Mesendoderm (in vitro differentiated cells): Measurements from ENCODE around the gene ARHGAP32.

Source experiments
- DNase-seq: peaks from one replicate; pipeline ENCODE4 v3.0.0; 2013
- H2AK5ac ChIP-seq: 2 replicates; pipeline ENCODE4 v1.6.1; 2013; ENCODE audit warnings: low read length, inconsistent platforms
- H2BK120ac ChIP-seq: 2 replicates; pipeline ENCODE4 v1.6.1; 2013; ENCODE audit warnings: low read depth, mild to moderate bottlenecking, low read length, moderate library complexity, mixed read lengths
- H2BK15ac ChIP-seq: replicated peaks from 2 replicates; pipeline ENCODE4 v1.6.1; 2013; ENCODE audit warnings: low read depth, mild to moderate bottlenecking, moderate library complexity
- H2BK5ac ChIP-seq: 2 replicates; pipeline ENCODE4 v1.6.1; 2013; ENCODE audit warnings: low read length, inconsistent platforms
- H3K18ac ChIP-seq: 2 replicates; pipeline ENCODE4 v1.6.1; 2013; ENCODE audit warnings: mild to moderate bottlenecking, low read length, mixed read lengths
- H3K23ac ChIP-seq: one replicate; pipeline ENCODE4 v1.6.1; 2013; ENCODE audit warnings: low read length
- H3K27ac ChIP-seq: 2 replicates; pipeline ENCODE4 v1.5.1; 2013; ENCODE audit warnings: low read depth, mild to moderate bottlenecking, inconsistent platforms, low read length, moderate library complexity
- H3K27me3 ChIP-seq: 2 replicates; pipeline ENCODE4 v1.6.1; 2013; ENCODE audit warnings: low read length, control low read depth, mild to moderate bottlenecking, inconsistent platforms; ENCODE audit not compliant: insufficient read depth, poor library complexity
- H3K36me3 ChIP-seq: 2 replicates; pipeline ENCODE4 v1.6.1; 2013; ENCODE audit warnings: low read length, inconsistent platforms; ENCODE audit not compliant: control insufficient read depth, insufficient read depth
- H3K4ac ChIP-seq: one replicate; pipeline ENCODE4 v1.6.1; 2013; ENCODE audit warnings: low read depth, mild to moderate bottlenecking, low read length, moderate library complexity
- H3K4me1 ChIP-seq: 2 replicates; pipeline ENCODE4 v1.6.1; 2013; ENCODE audit warnings: low read depth, low read length, inconsistent platforms; ENCODE audit not compliant: control insufficient read depth
- H3K4me2 ChIP-seq: 2 replicates; pipeline ENCODE4 v1.6.1; 2013; ENCODE audit warnings: low read length
- H3K4me3 ChIP-seq: 2 replicates; pipeline ENCODE4 v1.5.1; 2013; ENCODE audit warnings: mild to moderate bottlenecking, low read length
- H3K56ac ChIP-seq: one replicate; pipeline ENCODE4 v1.6.1; 2013; ENCODE audit warnings: low read length
- H3K79me1 ChIP-seq: 2 replicates; pipeline ENCODE4 v1.6.1; 2013; ENCODE audit warnings: low read length, inconsistent platforms
- H3K79me2 ChIP-seq: 2 replicates; pipeline ENCODE4 v1.6.1; 2013; ENCODE audit warnings: mild to moderate bottlenecking, low read length; ENCODE audit not compliant: control insufficient read depth, insufficient read depth
- H3K9ac ChIP-seq: 2 replicates; pipeline ENCODE4 v1.6.1; 2013; ENCODE audit warnings: low read length, inconsistent platforms
- H4K5ac ChIP-seq: one replicate; pipeline ENCODE4 v1.6.1; 2013; ENCODE audit warnings: low read length
- H4K8ac ChIP-seq: one replicate; pipeline ENCODE4 v1.6.1; 2013; ENCODE audit warnings: low read depth, mild to moderate bottlenecking, control low read depth, low read length, moderate library complexity
- WGBS: extraction: QIAGEN DNeasy Blood & Tissue Kit; methylation state at CpG from one replicate; pipeline ENCODE4 v1.1.7; 2013; ENCODE audit warnings: low lambda C conversion rate, missing lambda C conversion rate; ENCODE audit not compliant: insufficient coverage; ENCODE audit errors: extremely low coverage; 5-methylcytosine and 5-hydroxymethylcytosine counted together

ARHGAP32 gene

DNA sequence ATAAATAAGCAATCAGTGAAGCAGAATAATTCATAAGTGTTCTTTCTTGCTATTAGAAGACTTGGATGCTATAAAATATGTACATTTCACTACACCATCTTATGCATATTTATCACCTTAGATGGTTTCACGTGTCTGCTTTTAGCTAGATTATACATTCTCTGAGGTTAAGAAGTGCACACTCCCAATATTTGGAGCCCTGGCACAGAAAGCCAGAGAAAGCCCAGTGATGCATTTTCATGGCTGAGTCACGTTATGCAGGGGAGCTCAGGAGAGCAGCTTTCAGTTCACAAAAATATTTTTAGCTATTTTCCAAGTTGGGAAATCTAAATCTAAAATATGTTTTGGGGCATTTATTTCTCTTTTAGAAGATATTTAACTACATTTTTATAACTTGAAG lies 244.4 kb downstream of the ARHGAP32 start:
- no peak overlapping the region for H3K27ac ChIP-seq
- no peak overlapping the region for H3K9ac ChIP-seq

DNA sequence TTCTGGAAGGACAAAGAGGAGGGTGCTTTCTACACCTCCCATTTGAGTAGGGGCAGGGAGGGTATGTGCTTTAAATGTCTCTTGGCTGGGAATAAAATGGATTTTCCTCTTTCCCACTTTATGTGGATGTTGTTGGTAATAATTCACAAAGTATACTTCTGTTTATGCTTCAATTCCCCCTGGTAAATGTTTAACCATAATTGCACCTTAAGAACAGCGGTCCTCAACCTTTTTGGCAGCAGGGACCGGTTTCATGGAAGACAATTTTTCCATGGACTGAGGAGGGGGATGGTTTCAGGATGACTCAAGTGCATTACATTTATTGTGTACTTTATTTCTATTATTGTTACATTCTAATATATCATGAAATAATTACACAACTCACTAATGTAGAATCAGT lies 245.5 kb downstream of the ARHGAP32 start:
- Histone ChIP-seq H4K5ac (no peak overlapping the region), H3K36me3 (no peaks in the 10 kb centered on the region), H2BK5ac (no peak overlapping the region), H3K56ac (no peak overlapping the region), H3K23ac (no peak overlapping the region), H3K79me2 (no peaks in the 10 kb centered on the region), H3K18ac (no peak overlapping the region), H3K4ac (no peak overlapping the region), H3K4me1 (no peaks in the 10 kb centered on the region), H3K4me3 (no peak overlapping the region), H3K4me2 (no peak overlapping the region), H3K27ac (no peak overlapping the region), H2BK15ac (no peak overlapping the region), H2BK120ac (no peak overlapping the region), H4K8ac (no peak overlapping the region), H2AK5ac (no peak overlapping the region), H3K79me1 (no peaks in the 10 kb centered on the region), H3K27me3 (no peaks in the 10 kb centered on the region), H3K9ac (no peak overlapping the region)
- no CpG with 5 or more reads among the region's 2 CpGs for WGBS
- DNase-seq = no peak

More for the DNA sequence above, 244.4 kb downstream of the ARHGAP32 start:
- H3K79me1 ChIP-seq = no peaks in the 10 kb centered on the region
- no peak for DNase-seq
- H4K5ac ChIP-seq = no peak overlapping the region
- no peaks in the 10 kb centered on the region for H3K27me3 ChIP-seq
- no peak overlapping the region for H3K56ac ChIP-seq
- no peaks in the 10 kb centered on the region for H3K4me1 ChIP-seq
- H3K4me2 ChIP-seq = no peak overlapping the region
- H2BK15ac ChIP-seq = no peak overlapping the region
- no peak overlapping the region for H3K4me3 ChIP-seq
- H2BK5ac ChIP-seq = no peak overlapping the region
- no peaks in the 10 kb centered on the region for H3K79me2 ChIP-seq
- H3K23ac ChIP-seq = no peak overlapping the region
- H2AK5ac ChIP-seq = no peak overlapping the region
- H2BK120ac ChIP-seq = no peak overlapping the region
- H3K18ac ChIP-seq = no peak overlapping the region
- WGBS = no CpG with 5 or more reads among the region's 2 CpGs
- no peak overlapping the region for H3K4ac ChIP-seq
- H4K8ac ChIP-seq = no peak overlapping the region
- H3K36me3 ChIP-seq = no peaks in the 10 kb centered on the region

DNA sequence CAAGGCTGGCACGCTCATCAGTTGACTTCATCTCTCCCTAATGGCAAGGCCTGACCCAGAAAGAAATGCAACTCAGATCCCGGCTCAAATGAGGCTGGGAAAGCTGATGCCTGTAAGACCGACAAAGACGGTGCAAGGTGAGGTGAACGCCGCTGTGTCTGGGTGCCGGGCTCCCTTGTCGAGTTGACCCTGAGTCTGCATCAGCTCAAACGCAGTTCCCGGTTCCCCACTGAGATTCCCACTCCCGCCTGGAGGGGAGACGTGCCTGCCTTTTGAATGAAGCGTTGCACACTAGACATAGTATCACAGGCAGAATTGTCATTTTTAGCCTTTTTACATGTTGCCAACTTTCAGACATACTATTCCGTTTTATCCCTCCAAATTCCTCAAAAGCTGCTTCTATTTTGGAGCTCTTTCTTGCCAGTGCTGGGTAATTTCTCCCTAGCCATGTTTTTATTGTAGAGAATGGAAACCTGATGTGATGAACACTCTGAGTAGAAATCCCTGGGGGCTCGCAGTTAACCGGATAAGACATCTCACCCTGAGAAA lies 248.6 kb downstream of the ARHGAP32 start:
- DNase-seq = no peak

DNA sequence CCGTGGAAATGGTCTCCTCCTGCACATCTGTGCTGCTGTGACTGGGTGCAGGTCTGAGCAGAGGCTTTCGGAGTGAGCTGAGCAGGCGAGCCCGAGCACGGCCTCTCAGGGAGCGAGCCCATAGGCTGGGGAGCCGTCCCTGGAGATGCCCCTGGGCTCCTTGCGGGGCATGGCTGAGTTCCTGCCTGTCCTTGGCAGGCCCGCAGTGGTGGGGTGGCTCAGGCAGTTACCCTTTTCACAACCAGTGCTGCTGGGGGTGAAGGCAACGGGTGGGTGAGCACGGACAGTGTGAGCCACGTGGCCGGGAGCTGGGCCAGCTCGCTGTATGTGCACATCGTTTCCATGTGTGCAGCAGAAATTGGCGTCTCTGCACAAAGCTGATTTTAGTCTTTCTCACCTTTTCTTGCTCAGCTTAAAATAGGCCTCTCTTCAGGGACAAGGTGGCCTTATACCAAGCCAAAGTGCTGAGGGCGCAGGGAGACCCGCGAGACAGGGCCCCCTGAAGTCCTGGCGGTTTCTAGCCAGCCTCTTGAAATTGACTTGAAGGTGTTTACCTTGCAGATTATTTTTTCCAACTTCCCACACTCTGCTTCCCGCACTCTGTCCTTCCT lies 249.2 kb downstream of the ARHGAP32 start, which contains the start of gene TP53AIP1:
TP53AIP1 (minus strand) TSS at position 55 of the 611 bp plus-strand sequence. CDS start 5,053 bp downstream, outside the sequence.
- H2BK5ac ChIP-seq = no peak within 1 kb of the TSS
- no peak within 1 kb of the TSS for H2BK120ac ChIP-seq
- no peak within 1 kb of the TSS for H2BK15ac ChIP-seq

More for the DNA sequence above, 248.6 kb downstream of the ARHGAP32 start:
- H3K4ac ChIP-seq = no peak overlapping the region
- no peak overlapping the region for H3K4me2 ChIP-seq
- H3K79me1 ChIP-seq = no peaks in the 10 kb centered on the region
- H3K18ac ChIP-seq = no peak overlapping the region
- H4K5ac ChIP-seq = no peak overlapping the region
- H2AK5ac ChIP-seq = no peak overlapping the region
- H2BK15ac ChIP-seq = no peak overlapping the region
- H2BK120ac ChIP-seq = no peak overlapping the region
- no peaks in the 10 kb centered on the region for H3K79me2 ChIP-seq
- no peak overlapping the region for H3K56ac ChIP-seq
- no peak overlapping the region for H3K4me3 ChIP-seq
- H3K9ac ChIP-seq = no peak overlapping the region
- H3K4me1 ChIP-seq = no peaks in the 10 kb centered on the region
- H3K27me3 ChIP-seq = no peaks in the 10 kb centered on the region
- H3K36me3 ChIP-seq = no peaks in the 10 kb centered on the region
- no peak overlapping the region for H2BK5ac ChIP-seq
- H3K23ac ChIP-seq = no peak overlapping the region
- H4K8ac ChIP-seq = no peak overlapping the region
- H3K27ac ChIP-seq = no peak overlapping the region
- WGBS = no CpG with 5 or more reads among the region's 16 CpGs

DNA sequence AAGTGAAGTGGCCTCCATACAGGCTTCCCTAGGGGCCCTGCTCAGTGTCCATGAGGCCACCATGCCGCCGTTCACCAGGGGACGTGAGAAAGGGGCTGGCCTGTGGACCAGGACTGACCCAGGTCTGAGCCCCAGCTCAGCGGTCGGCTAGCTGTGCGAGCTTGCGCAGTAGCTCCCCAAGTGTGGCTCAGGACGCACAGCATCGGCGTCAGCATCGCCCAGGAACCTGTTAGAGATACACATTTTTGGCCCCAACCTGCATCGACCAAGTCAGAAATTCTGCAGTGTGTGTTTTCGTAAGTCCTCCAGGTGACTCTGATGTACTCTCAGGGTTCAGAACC lies 249.9 kb downstream of the ARHGAP32 start:
- H3K27me3 ChIP-seq = no peaks in the 10 kb centered on the region
- no peak overlapping the region for H2AK5ac ChIP-seq
- no peaks in the 10 kb centered on the region for H3K79me1 ChIP-seq
- no peak for DNase-seq
- H3K56ac ChIP-seq = no peak overlapping the region
- H3K27ac ChIP-seq = no peak overlapping the region
- H3K4me3 ChIP-seq = no peak overlapping the region
- no peak overlapping the region for H3K9ac ChIP-seq
- H3K4me1 ChIP-seq = no peaks in the 10 kb centered on the region
- H2BK5ac ChIP-seq = no peak overlapping the region
- H4K8ac ChIP-seq = no peak overlapping the region
- H2BK120ac ChIP-seq = no peak overlapping the region
- no peaks in the 10 kb centered on the region for H3K79me2 ChIP-seq
- no peak overlapping the region for H3K4me2 ChIP-seq
- no peak overlapping the region for H3K4ac ChIP-seq
- no peak overlapping the region for H3K18ac ChIP-seq
- H3K36me3 ChIP-seq = no peaks in the 10 kb centered on the region
- WGBS = no CpG with 5 or more reads among the region's 13 CpGs
- no peak overlapping the region for H3K23ac ChIP-seq
- no peak overlapping the region for H4K5ac ChIP-seq
- no peak overlapping the region for H2BK15ac ChIP-seq

More for the DNA sequence above, 249.2 kb downstream of the ARHGAP32 start, which contains the start of gene TP53AIP1:
- Histone ChIP-seq H3K79me2 (no peaks in the 10 kb centered on the region), H3K27ac (no peak within 1 kb of the TSS), H3K36me3 (no peaks in the 10 kb centered on the region), H4K8ac (no peak within 1 kb of the TSS), H3K23ac (no peak within 1 kb of the TSS), H3K56ac (no peak within 1 kb of the TSS), H3K4ac (no peak within 1 kb of the TSS), H3K4me2 (no peak within 1 kb of the TSS), H3K9ac (no peak within 1 kb of the TSS), H4K5ac (no peak within 1 kb of the TSS), H3K27me3 (no peaks in the 10 kb centered on the region), H3K4me1 (no peaks in the 10 kb centered on the region), H3K4me3 (no peak within 1 kb of the TSS), H2AK5ac (no peak within 1 kb of the TSS), H3K79me1 (no peaks in the 10 kb centered on the region), H3K18ac (no peak within 1 kb of the TSS)
- no peak for DNase-seq
- WGBS = no CpG with 5 or more reads among the region's 21 CpGs
